SK-N-SH (cell line): ENCODE measurements around the gene FADD. TPM values are rescaled to one million over a fixed set of nuclear protein-coding genes. Genes with fewer than 3 reads are reported as not detected.

Experiments used
- CTCF ChIA-PET: fragments of 300-600, 350-600 bp; formaldehyde crosslinking; extraction: SDS; loops from one replicate; lab custom pipeline; 2021; lab: Yijun Ruan, JAX
- POLR2A ChIA-PET: fragments of 350-600 bp; sonication (Branson Sonifier 250); formaldehyde crosslinking; extraction: SDS; loops from one replicate; lab custom pipeline; 2020; ENCODE audit warnings: antibody characterized with exemption, inconsistent platforms; lab: Yijun Ruan, JAX
- DNase-seq: peaks from one replicate; pipeline ENCODE4 v3.0.0; 2012
- H2AFZ ChIP-seq: fragments of 200-600 bp; sonication (generic); 2 replicates; pipeline ENCODE4 v1.8.1; 2016; ENCODE audit warnings: antibody characterized with exemption, mild to moderate bottlenecking, low read depth
- H3F3A ChIP-seq: fragments of 200-600 bp; sonication (generic); replicated peaks from 2 replicates; pipeline ENCODE3; 2016; ENCODE audit warnings: antibody characterized with exemption, mild to moderate bottlenecking; ENCODE audit not compliant: insufficient read depth
- H3K27ac ChIP-seq, 2 experiments: fragments of 200-500 bp in 1 of 2; fragments of 200-600 bp in 1 of 2; sonication (Bioruptor generic) in 1 of 2; sonication (generic), shearing (Covaris generic) in 1 of 2; 2 replicates each; pipeline versions ENCODE4 v1.5.1 to v1.6.1; 2014 to 2016; ENCODE audit warnings: low read depth in 2 of 2, inconsistent platforms in 1 of 2, low read length in 1 of 2, mild to moderate bottlenecking in 1 of 2, mixed read lengths in 1 of 2
- H3K27me3 ChIP-seq: fragments of 200-600 bp; sonication (generic), shearing (Covaris generic); 2 replicates; pipeline ENCODE4 v1.6.1; 2016; ENCODE audit warnings: mixed run types; ENCODE audit not compliant: insufficient read depth
- H3K36me3 ChIP-seq, 2 experiments: fragments of 200-500 bp in 1 of 2; fragments of 200-600 bp in 1 of 2; sonication (Bioruptor generic) in 1 of 2; sonication (generic) in 1 of 2; replicated peaks in 1 of 2; 2 replicates each; pipeline versions ENCODE3 to v1.5.1; 2014 to 2016; ENCODE audit warnings: low read length in 1 of 2, mild to moderate bottlenecking in 1 of 2; ENCODE audit not compliant: insufficient read depth in 2 of 2, control insufficient read depth in 1 of 2
- H3K4me1 ChIP-seq, 2 experiments: fragments of 200-500 bp in 1 of 2; fragments of 200-600 bp in 1 of 2; sonication (Bioruptor generic) in 1 of 2; sonication (generic), shearing (Covaris generic) in 1 of 2; 2 replicates each; pipeline versions ENCODE4 v1.5.1 to v1.6.1; 2014 to 2016; ENCODE audit warnings: low read depth in 1 of 2, low read length in 1 of 2, mixed run types in 1 of 2; ENCODE audit not compliant: insufficient read depth in 2 of 2, control insufficient read depth in 1 of 2
- H3K4me2 ChIP-seq: fragments of 200-600 bp; sonication (generic), shearing (Covaris generic); 2 replicates; pipeline ENCODE4 v1.6.1; 2017; ENCODE audit warnings: mixed run types
- H3K4me3 ChIP-seq, 2 experiments: fragments of 200-500 bp in 1 of 2; fragments of 200-600 bp in 1 of 2; sonication (Bioruptor generic) in 1 of 2; sonication (generic), shearing (Covaris generic) in 1 of 2; 2 replicates each; pipeline versions ENCODE4 v1.5.1 to v1.8.1; 2014 to 2016; ENCODE audit warnings: low read depth in 2 of 2, inconsistent platforms in 1 of 2, low read length in 1 of 2, mild to moderate bottlenecking in 1 of 2, mixed read lengths in 1 of 2, moderate library complexity in 1 of 2
- H3K79me2 ChIP-seq: fragments of 200-600 bp; sonication (generic); 2 replicates; pipeline ENCODE4 v1.8.1; 2017; ENCODE audit warnings: mild to moderate bottlenecking; ENCODE audit not compliant: insufficient read depth
- H3K9ac ChIP-seq: fragments of 200-600 bp; sonication (generic); 2 replicates; pipeline ENCODE4 v1.6.1; 2017; ENCODE audit warnings: mixed run types
- H3K9me2 ChIP-seq: fragments of 200-600 bp; sonication (generic); 2 replicates; pipeline ENCODE4 v1.6.1; 2017; ENCODE audit warnings: mixed run types
- H3K9me3 ChIP-seq: fragments of 200-600 bp; sonication (generic); 2 replicates; pipeline ENCODE4 v1.6.1; 2017; ENCODE audit warnings: mixed run types, mild to moderate bottlenecking, moderate library complexity
- H4K20me1 ChIP-seq: fragments of 200-600 bp; sonication (generic); 2 replicates; pipeline ENCODE4 v1.6.1; 2017; ENCODE audit warnings: mild to moderate bottlenecking, mixed run types; ENCODE audit not compliant: insufficient read depth
- CHD2 ChIP-seq: fragments of 150-350 bp; IDR thresholded peaks from 2 replicates; pipeline ENCODE4 v1.6.1; 2018; ENCODE audit warnings: low read length; ENCODE audit not compliant: partially characterized antibody
- EP300 ChIP-seq, 2 experiments: IDR thresholded peaks; 2 replicates each; pipeline versions ENCODE4 v1.4.0 to v1.6.1; 2012; ENCODE audit warnings: borderline replicate concordance in 1 of 2, low read depth in 1 of 2, low read length in 1 of 2
- GABPA ChIP-seq: IDR thresholded peaks from 2 replicates; pipeline ENCODE4 v1.4.0; 2012; ENCODE audit warnings: low read depth, mild to moderate bottlenecking
- GATA2 ChIP-seq: sonication (generic); formaldehyde crosslinking; IDR thresholded peaks from 2 replicates; pipeline ENCODE4 v1.5.0; 2020; ENCODE audit warnings: mild to moderate bottlenecking, missing genetic modification reagents
- IRF3 ChIP-seq: fragments of 150-350 bp; IDR thresholded peaks from 2 replicates; pipeline ENCODE4 v1.6.1; 2016; ENCODE audit warnings: mild to moderate bottlenecking, low read depth, low read length
- JUND ChIP-seq: IDR thresholded peaks from 2 replicates; pipeline ENCODE4 v1.4.0; 2012
- MAX ChIP-seq: IDR thresholded peaks from 2 replicates; pipeline ENCODE4 v1.4.0; 2012; ENCODE audit warnings: low read depth
- MEF2A ChIP-seq: IDR thresholded peaks from 2 replicates; pipeline ENCODE4 v1.4.0; 2012; ENCODE audit warnings: low read depth, borderline replicate concordance
- NFIC ChIP-seq: IDR thresholded peaks from 2 replicates; pipeline ENCODE4 v1.4.0; 2012; ENCODE audit warnings: borderline replicate concordance
- PBX3 ChIP-seq: IDR thresholded peaks from 2 replicates; pipeline ENCODE4; 2012
- POLR2AphosphoS5 ChIP-seq: IDR thresholded peaks from 2 replicates; pipeline ENCODE4 v1.6.1; 2012; ENCODE audit warnings: low read depth, low read length
- RAD21 ChIP-seq: IDR thresholded peaks from 2 replicates; pipeline ENCODE4 v1.6.1; 2012; ENCODE audit warnings: mild to moderate bottlenecking, low read length
- RXRA ChIP-seq: IDR thresholded peaks from 2 replicates; pipeline ENCODE4 v1.4.0; 2012; ENCODE audit warnings: low read depth, mild to moderate bottlenecking, borderline replicate concordance
- SMC3 ChIP-seq: IDR thresholded peaks from 2 replicates; pipeline ENCODE4 v1.6.1; 2012; ENCODE audit warnings: low read depth, low read length, improper control_type of control experiment
- TCF12 ChIP-seq: IDR thresholded peaks from 2 replicates; pipeline ENCODE4 v1.4.0; 2012
- USF1 ChIP-seq: IDR thresholded peaks from 2 replicates; pipeline ENCODE4 v1.4.0; 2012; ENCODE audit warnings: low read depth, borderline replicate concordance
- USF2 ChIP-seq: fragments of 150-350 bp; IDR thresholded peaks from 2 replicates; pipeline ENCODE4 v1.6.1; 2017; ENCODE audit warnings: antibody characterized with exemption, low read length, low read depth, borderline replicate concordance
- YY1 ChIP-seq: IDR thresholded peaks from 2 replicates; pipeline ENCODE4 v1.4.0; 2012; ENCODE audit warnings: low read depth, mild to moderate bottlenecking
- ZBTB33 ChIP-seq: IDR thresholded peaks from 2 replicates; pipeline ENCODE4 v1.4.0; 2012; ENCODE audit warnings: low read depth, borderline replicate concordance
- WGBS: methylation state at CpG from one replicate; pipeline ENCODE4 v1.1.6; 2017; ENCODE audit warnings: low lambda C conversion rate; 5-methylcytosine and 5-hydroxymethylcytosine counted together
- polyA plus RNA-seq, 3 experiments: library from polyadenylated mRNA; depleted of rRNA; stranded (reverse); fragments of >200 nt; gene quantifications; 2 replicates each; pipeline ENCODE4 v1.2.3, GENCODE V29; 2012

FADD gene
- polyA plus RNA-seq, 1 of the 3 experiments (the other 2 are of a cell fraction): 23.8 TPM

GRCh38 chr11:70164705-70165104 is 38.4 kb upstream of the FADD start:
- no peaks in the 10 kb centered on the region; a peak in 1 of 4 replicates for H3K4me1 ChIP-seq
- H3K9ac ChIP-seq: no peak overlapping the region
- H4K20me1 ChIP-seq: no peaks in the 10 kb centered on the region
- H3K9me3 ChIP-seq: no peaks in the 10 kb centered on the region
- WGBS: 49% methylated on average over 5 of the region's 10 CpGs
- DNase-seq: no peak
- H3F3A ChIP-seq: no peaks in the 10 kb centered on the region
- TF ChIP-seq MEF2A (no peak), IRF3 (no peak), YY1 (no peak), CHD2 (no peak), NFIC (no peak), RAD21 (no peak), RXRA (no peak), SMC3 (no peak), GATA2 (CRISPR knock-in tag) (no peak), PBX3 (no peak), POLR2AphosphoS5 (no peak)
- TF ChIP-seq, all 33 proteins: peak for 0
- Histone ChIP-seq H3K27ac (no peak overlapping the region), H3K27me3 (no peaks in the 10 kb centered on the region), H3K79me2 (no peaks in the 10 kb centered on the region), H3K4me2 (no peak overlapping the region), H2AFZ (no peak overlapping the region), H3K4me3 (no peak overlapping the region), H3K36me3 (no peaks in the 10 kb centered on the region), H3K9me2 (no peaks in the 10 kb centered on the region)
- ChIA-PET CTCF (interaction anchor here (1.4 kb wide), 1 partner anchor 13 kb away, joined by 3 read pairs; no protein-coding TSS in a partner anchor), POLR2A (no interaction called here)

- no peaks in the 10 kb centered on the region for H3K9me3 ChIP-seq
- no peaks in the 10 kb centered on the region for H3K9me2 ChIP-seq
- H3K27ac ChIP-seq: no peak overlapping the region
- H3K4me1 ChIP-seq: no peaks in the 10 kb centered on the region; a peak in 1 of 4 replicates
- ChIA-PET POLR2A (no interaction called here), CTCF (interaction anchor here (1.6 kb wide), 1 partner anchor 29 kb away, joined by 3 read pairs; no protein-coding TSS in a partner anchor)
- no peak overlapping the region for H3K4me3 ChIP-seq
- no peaks in the 10 kb centered on the region for H3F3A ChIP-seq
- DNase-seq: no peak
- H3K79me2 ChIP-seq: no peaks in the 10 kb centered on the region
- no peaks in the 10 kb centered on the region for H3K27me3 ChIP-seq
- no peaks in the 10 kb centered on the region for H3K36me3 ChIP-seq
- no peak overlapping the region for H3K9ac ChIP-seq
- H2AFZ ChIP-seq: no peak overlapping the region
- TF ChIP-seq EP300 (IDR thresholded peaks at IDR 0.05; ENCODE audit: borderline replicate concordance in 1 of 2, low read depth in 1 of 2, low read length in 1 of 2) (no peak), MAX (no peak), GABPA (no peak), USF2 (no peak), IRF3 (no peak), USF1 (no peak), TCF12 (no peak), ZBTB33 (no peak), JUND (no peak), PBX3 (no peak), RAD21 (no peak)
- no peaks in the 10 kb centered on the region for H4K20me1 ChIP-seq
- no peak overlapping the region for H3K4me2 ChIP-seq
- WGBS: 56% methylated on average over 7 of the region's 9 CpGs
These were observed 36.0 kb upstream of the FADD start for GRCh38 chr11:70167120-70167519.
